Cardiac muscle cell (in vitro differentiated cells and primary cell): Measurements from ENCODE around the gene APRT. TPM values are rescaled to one million over a fixed set of nuclear protein-coding genes. Genes with fewer than 3 reads are reported as not detected.

Experiments used
- DNase-seq, 2 donors: peaks; one replicate each; pipeline versions ENCODE4 v3.0.0 to v3.0.0-alpha.2; 2010 to 2017; ENCODE audit warnings: low read depth in 1 of 2, low spot score in 1 of 2
- H3K27ac ChIP-seq: fragments of 200-600 bp; sonication (generic); 2 replicates; pipeline ENCODE4 v1.5.1; 2016
- H3K27me3 ChIP-seq: fragments of 200-600 bp; sonication (generic); 2 replicates; pipeline ENCODE4 v1.6.0; 2016; ENCODE audit warnings: control low read depth
- H3K36me3 ChIP-seq: fragments of 200-600 bp; sonication (generic); 2 replicates; pipeline ENCODE4 v1.5.1; 2016; ENCODE audit warnings: control low read depth
- H3K4me1 ChIP-seq: fragments of 200-600 bp; sonication (generic); 2 replicates; pipeline ENCODE4 v1.8.1; 2017; ENCODE audit warnings: low read depth, mild to moderate bottlenecking, mixed run types
- H3K4me3 ChIP-seq: fragments of 200-600 bp; sonication (generic); 2 replicates; pipeline ENCODE4 v1.5.1; 2016; ENCODE audit warnings: mild to moderate bottlenecking
- H3K9me3 ChIP-seq: fragments of 200-600 bp; sonication (generic); 2 replicates; pipeline ENCODE4 v1.5.1; 2017; ENCODE audit warnings: low read depth, mild to moderate bottlenecking, control low read depth
- polyA plus RNA-seq: library from polyadenylated mRNA; unstranded; fragments of >200 nt; fragmentation: Nextera tagmentation; extraction: Ambion mirVana; gene quantifications from 2 replicates; pipeline ENCODE4 v1.2.1, GENCODE V29; 2016
- total RNA-seq: library from RNA; depleted of rRNA; stranded (reverse); fragments of >200 nt; gene quantifications from 2 replicates; pipeline ENCODE4 v1.2.3, GENCODE V29; 2016
- TF ChIP-seq, protein P1 (sequence below): IDR thresholded peaks from 2 replicates; pipeline ENCODE4 v1.5.1; 2012; ENCODE audit warnings: low read depth, mild to moderate bottlenecking, low read length

Gene APRT
- total and polyA plus RNA-seq, 2 experiments from 2014 or later, result 123 to 169 TPM

DNA sequence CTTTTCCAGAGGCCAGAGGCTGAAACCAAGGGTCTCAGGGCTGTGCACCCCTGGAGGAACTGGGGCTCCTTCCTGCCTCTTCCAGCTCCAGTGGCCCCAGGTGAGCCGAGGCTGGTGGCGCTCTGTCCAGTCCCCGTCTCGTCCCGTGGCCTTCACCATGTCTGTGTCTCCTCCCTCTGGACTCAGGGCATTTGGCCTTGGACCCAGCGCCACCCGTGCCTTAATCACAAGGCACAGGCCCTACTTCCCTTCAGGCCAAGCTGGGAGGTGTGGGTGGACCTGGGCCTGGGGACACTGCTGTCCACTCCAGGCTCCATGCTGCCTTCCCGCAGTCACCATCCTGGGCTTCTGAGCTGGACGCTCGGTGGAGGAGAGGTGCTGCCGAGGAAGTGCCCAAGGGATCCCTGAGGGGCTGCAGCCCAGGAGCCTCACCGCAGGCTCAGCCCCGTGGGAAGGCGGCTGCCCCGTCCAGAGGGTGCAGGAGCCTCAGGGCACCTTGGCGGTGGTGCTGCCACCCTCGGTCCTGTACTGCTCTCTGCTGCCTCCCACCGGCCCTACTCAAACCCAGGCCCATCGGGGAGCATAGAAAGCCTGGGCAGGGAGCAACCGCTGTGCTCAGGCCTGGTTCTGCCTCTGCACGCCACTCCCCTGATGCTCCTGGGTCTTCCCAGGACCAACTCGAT lies 9.6 kb upstream of the APRT start:
- Histone ChIP-seq H3K4me3 (no peak overlapping the region), H3K4me1 (no peaks in the 10 kb centered on the region), H3K27me3 (no peaks in the 10 kb centered on the region), H3K36me3 (no peaks in the 10 kb centered on the region), H3K9me3 (no peaks in the 10 kb centered on the region), H3K27ac (no peak overlapping the region)
- TF ChIP-seq, protein P1, sequence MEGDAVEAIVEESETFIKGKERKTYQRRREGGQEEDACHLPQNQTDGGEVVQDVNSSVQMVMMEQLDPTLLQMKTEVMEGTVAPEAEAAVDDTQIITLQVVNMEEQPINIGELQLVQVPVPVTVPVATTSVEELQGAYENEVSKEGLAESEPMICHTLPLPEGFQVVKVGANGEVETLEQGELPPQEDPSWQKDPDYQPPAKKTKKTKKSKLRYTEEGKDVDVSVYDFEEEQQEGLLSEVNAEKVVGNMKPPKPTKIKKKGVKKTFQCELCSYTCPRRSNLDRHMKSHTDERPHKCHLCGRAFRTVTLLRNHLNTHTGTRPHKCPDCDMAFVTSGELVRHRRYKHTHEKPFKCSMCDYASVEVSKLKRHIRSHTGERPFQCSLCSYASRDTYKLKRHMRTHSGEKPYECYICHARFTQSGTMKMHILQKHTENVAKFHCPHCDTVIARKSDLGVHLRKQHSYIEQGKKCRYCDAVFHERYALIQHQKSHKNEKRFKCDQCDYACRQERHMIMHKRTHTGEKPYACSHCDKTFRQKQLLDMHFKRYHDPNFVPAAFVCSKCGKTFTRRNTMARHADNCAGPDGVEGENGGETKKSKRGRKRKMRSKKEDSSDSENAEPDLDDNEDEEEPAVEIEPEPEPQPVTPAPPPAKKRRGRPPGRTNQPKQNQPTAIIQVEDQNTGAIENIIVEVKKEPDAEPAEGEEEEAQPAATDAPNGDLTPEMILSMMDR, result no peak
- DNase-seq, result no peak

DNA sequence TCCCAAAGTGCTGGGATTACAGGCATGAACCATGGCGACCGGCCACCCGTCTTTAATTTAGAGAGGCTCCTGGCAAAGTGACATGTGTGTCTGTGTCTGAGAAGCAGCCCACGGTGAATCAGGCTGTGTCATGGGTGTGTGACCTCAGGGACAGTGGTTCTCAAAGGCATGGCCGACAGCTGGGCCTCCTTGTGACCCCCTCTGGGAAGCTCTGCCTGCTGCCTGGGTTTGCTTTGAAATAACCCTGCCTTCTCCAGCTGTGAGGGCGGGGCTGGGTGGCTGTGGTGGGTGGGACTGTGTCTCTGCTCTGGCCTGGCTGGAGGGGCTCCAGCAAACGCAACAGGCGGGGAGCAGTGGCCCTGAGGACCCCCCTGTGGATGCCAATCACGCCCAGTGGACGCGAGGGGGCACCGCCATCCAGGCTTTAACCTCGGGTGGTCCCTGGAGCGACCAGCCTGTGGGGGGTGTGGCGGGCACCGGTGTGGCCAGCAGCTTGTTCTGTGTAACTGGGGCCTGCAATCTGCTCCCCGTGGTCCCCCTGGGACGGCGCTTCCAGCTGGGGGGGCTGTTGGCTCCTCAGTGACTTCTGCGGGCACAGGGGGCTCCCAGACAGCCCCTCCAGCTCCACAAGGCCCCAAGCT lies 8.8 kb upstream of the APRT start:
- no peak for DNase-seq
- TF ChIP-seq, protein P1, result no peak
- Histone ChIP-seq H3K4me3 (no peak overlapping the region), H3K9me3 (no peaks in the 10 kb centered on the region), H3K27me3 (no peaks in the 10 kb centered on the region), H3K4me1 (no peaks in the 10 kb centered on the region), H3K36me3 (no peaks in the 10 kb centered on the region), H3K27ac (no peak overlapping the region)

DNA sequence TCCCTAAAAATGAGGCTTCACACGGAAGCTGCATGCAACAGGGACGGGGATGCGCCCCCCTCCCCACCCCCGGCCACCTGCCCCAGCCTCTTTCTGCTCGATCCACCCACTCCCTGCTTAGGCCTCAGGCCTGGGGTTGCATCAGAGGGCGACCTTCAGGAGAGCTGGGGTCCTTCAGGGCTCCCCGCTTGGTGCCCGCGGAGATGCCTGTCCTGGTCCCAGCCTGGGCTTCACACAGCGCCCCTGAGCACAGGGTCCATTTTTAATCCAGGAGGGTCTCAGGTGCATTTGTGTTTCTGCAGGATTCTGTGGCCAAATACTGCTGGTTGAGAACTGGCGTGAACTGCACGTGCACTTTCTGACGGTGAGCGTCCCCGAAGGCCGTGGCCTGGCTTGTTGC lies 7.4 kb upstream of the APRT start:
- Histone ChIP-seq H3K4me3 (no peak overlapping the region), H3K27me3 (no peaks in the 10 kb centered on the region), H3K9me3 (no peaks in the 10 kb centered on the region), H3K4me1 (no peaks in the 10 kb centered on the region), H3K27ac (no peak overlapping the region), H3K36me3 (no peaks in the 10 kb centered on the region)
- TF ChIP-seq, protein P1, result no peak
- no peak for DNase-seq

- H3K27ac ChIP-seq, result no peak overlapping the region
- H3K36me3 ChIP-seq, result no peaks in the 10 kb centered on the region
- H3K4me1 ChIP-seq, result no peaks in the 10 kb centered on the region
- no peaks in the 10 kb centered on the region for H3K9me3 ChIP-seq
- no peaks in the 10 kb centered on the region for H3K27me3 ChIP-seq
- TF ChIP-seq, protein P1, result no peak
- no peak for DNase-seq
- H3K4me3 ChIP-seq, result no peak overlapping the region
Measured at GRCh38 chr16:88818575-88818874, 6.8 kb upstream of the APRT start.

- Histone ChIP-seq H3K4me1 (no peaks in the 10 kb centered on the region), H3K9me3 (no peaks in the 10 kb centered on the region), H3K27ac (no peak overlapping the region), H3K27me3 (no peaks in the 10 kb centered on the region), H3K36me3 (no peaks in the 10 kb centered on the region), H3K4me3 (no peak overlapping the region)
- TF ChIP-seq, protein P1, result no peak
- no peak for DNase-seq
Measured at GRCh38 chr16:88817785-88818574, 6.3 kb upstream of the APRT start.
